Coronary artery (tissue), 2 donors: ENCODE measurements around the gene EN2.
"Not testable (repeated sequence)": the region's sequence is repeated elsewhere in the genome, so short reads cannot be mapped to it uniquely, and the experiment has no call there.

ENCODE experiments used
- DNase-seq: peaks from one replicate; pipeline ENCODE4 v3.0.0-alpha.2; 2017; ENCODE audit warnings: low spot score
- H3K27ac ChIP-seq, 2 donors: fragments of 200-600 bp; sonication (generic); one replicate each; pipeline ENCODE4 v1.5.1; 2016 to 2019
- H3K4me3 ChIP-seq: fragments of 200-600 bp; sonication (generic); 2 replicates; pipeline ENCODE4 v1.5.1; 2016; ENCODE audit warnings: mild to moderate bottlenecking, moderate library complexity
- TF ChIP-seq, protein P1 (sequence below): fragments of 200-600 bp; sonication (generic); IDR thresholded peaks from one replicate; pipeline ENCODE4 v1.5.1; 2019; ENCODE audit warnings: antibody characterized with exemption

The EN2 gene

DNA sequence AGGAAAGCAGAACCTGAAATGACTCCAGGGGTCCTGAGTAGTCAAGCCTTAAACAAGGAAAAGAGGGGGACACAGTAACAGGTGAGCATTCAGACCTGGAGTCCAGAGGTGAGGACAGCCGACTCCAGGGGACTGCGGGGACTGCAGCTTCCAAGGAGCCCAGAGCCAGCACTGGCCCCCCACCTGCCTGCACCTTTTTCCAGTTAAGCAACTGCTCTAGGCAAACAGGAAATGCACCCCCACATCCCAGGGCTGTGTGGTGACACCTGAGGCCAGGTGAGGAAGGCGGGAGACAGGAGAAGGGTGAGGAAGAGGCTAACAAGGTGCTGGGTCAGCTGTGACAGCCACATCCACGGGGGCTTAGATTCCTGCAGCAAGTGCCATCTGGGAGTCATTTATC is 20.1 kb upstream of the EN2 start:
- no peak overlapping the region for H3K4me3 ChIP-seq
- H3K27ac ChIP-seq: no peak overlapping the region
- no peak for DNase-seq
- TF ChIP-seq, protein P1, sequence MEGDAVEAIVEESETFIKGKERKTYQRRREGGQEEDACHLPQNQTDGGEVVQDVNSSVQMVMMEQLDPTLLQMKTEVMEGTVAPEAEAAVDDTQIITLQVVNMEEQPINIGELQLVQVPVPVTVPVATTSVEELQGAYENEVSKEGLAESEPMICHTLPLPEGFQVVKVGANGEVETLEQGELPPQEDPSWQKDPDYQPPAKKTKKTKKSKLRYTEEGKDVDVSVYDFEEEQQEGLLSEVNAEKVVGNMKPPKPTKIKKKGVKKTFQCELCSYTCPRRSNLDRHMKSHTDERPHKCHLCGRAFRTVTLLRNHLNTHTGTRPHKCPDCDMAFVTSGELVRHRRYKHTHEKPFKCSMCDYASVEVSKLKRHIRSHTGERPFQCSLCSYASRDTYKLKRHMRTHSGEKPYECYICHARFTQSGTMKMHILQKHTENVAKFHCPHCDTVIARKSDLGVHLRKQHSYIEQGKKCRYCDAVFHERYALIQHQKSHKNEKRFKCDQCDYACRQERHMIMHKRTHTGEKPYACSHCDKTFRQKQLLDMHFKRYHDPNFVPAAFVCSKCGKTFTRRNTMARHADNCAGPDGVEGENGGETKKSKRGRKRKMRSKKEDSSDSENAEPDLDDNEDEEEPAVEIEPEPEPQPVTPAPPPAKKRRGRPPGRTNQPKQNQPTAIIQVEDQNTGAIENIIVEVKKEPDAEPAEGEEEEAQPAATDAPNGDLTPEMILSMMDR: no peak

DNA sequence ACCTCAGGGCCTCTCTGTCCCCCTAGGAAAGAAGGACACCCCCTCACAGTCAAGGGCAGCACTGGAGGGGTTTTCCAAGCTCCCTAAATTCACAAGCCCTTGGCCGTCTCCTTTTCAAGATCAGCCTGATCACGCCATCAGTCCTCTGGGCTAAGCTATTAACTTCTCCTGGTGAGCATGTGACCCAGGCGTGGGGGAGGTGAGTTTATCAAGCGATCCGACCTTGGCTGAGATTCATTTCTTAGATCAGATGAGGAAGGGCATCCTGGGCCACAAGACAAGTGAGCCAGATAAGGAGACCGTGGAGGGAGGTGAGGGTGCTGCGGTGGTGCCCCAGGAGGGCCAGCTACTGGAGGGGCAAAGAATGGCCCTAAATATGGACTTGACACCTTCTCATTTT is 19.2 kb upstream of the EN2 start:
- DNase-seq: no peak
- TF ChIP-seq, protein P1: no peak
- no peak overlapping the region for H3K4me3 ChIP-seq

DNA sequence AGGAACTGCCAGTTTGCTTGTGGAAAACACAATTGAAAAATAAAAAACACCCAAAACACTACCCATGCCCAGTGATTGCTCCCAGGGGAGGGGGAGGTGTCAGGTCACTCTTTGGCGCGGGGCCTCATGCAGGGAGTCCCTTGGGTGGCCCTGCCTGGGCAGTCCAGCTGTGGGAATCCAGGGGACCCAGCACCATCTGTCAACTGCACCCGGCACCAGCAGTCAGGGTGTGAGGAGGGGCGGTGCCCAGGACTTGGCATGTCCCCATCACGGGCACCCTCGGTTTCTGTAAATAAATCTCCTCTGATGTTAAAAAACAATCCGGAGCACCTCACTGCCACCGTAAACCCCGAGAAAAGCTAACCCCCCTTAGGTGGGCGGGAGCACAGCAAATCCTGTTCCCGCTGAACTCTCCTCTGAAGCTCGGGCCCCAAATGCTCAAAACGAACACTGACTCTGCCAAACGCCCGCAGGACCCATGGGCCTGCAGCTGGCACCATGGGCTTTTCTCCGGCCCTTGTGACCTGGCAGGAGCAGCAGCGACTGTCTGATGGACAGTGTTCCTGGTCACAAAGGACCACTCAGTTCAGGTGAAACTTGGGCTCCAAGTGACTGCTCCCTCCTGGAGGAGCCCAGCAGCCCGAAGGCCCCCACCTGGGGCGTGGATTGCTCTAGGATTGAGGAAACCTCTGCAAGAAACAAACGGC is 18.5 kb upstream of the EN2 start:
- no peak for DNase-seq
- no peak overlapping the region for H3K27ac ChIP-seq
- TF ChIP-seq, protein P1: no peak
- H3K4me3 ChIP-seq: no peak overlapping the region

More for the DNA sequence above, 19.2 kb upstream of the EN2 start:
- no peak overlapping the region for H3K27ac ChIP-seq

DNA sequence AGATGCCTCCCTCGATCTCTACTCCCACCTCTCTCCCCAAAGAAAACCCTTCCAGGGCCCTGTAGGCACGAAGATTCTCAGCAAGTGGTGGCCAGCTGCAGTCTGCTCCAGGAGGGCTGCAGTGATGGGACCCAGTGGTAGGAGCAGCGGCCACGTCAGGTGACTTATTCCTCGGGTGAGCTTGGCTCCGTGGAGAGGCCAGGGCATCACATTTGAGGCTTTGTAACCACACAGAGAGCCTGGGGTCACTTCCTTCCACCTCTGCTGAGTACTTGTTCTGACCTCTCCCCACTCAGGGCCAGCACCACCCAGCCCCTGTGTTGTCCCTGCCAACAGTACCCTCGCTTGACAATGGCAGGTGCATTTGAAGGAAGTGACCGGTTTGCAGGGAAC is 17.9 kb upstream of the EN2 start:
- TF ChIP-seq, protein P1: no peak
- DNase-seq: no peak
- Histone ChIP-seq H3K27ac (no peak overlapping the region), H3K4me3 (no peak overlapping the region)

DNA sequence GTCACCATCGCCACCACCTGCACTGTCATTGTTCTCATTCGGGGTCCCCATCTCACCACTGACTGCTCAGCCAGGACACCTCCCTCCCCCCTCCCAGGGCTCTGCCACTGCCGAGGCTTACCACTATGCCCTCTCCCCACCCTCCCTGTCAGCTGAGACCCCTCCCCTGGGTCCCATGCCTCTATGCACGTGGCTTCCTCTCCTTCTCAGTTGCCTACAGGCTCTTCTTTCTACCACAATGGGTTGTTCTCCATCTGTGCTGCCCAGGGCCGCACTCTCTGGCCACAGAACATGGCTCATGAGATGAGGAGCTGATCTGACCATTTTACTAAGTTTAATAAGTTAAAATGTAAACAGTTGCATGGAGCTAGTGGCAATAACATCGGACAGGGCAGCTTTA is 16.1 kb upstream of the EN2 start:
- no peak overlapping the region for H3K27ac ChIP-seq
- DNase-seq: no peak
- TF ChIP-seq, protein P1: no peak
- H3K4me3 ChIP-seq: no peak overlapping the region

DNA sequence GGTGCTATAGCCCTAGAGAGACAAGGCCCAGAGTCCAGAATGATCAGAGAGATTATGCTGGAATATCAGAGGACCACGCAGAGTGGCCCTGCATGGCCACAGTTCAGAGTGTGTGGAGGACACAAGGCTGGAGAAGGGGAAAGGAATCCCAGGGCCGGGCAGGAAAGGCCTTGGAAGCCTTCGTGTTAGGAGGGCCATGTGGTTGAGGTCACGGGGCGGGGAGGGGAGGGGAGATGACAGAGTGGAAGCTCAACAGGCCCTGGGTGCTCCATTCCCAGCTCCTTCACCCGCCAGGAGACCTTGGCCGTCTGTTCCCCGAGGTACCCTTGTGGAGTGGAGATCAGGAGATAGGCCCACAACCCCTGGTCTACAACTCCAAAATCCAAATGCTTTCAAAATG is 13.2 kb upstream of the EN2 start:
- Histone ChIP-seq H3K27ac (no peak overlapping the region), H3K4me3 (no peak overlapping the region)
- DNase-seq: no peak
- TF ChIP-seq, protein P1: no peak

DNA sequence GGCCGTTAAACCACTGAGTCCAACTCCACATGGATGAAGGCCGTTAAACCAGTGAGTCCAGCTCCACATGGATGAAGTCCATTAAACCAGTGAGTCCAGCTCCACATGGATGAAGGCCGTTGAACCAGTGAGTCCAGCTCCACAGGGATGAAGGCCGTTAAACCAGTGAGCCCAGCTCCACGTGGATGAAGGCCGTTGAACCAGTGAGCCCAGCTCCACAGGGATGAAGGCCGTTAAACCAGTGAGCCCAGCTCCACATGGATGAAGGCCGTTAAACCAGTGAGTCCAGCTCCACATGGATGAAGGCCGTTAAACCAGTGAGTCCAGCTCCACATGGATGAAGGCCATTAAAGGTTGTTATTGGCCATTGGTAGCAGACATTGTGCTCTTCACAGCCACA is 12.3 kb upstream of the EN2 start:
- H3K4me3 ChIP-seq, DNase-seq, H3K27ac ChIP-seq: not testable (repeated sequence)

DNA sequence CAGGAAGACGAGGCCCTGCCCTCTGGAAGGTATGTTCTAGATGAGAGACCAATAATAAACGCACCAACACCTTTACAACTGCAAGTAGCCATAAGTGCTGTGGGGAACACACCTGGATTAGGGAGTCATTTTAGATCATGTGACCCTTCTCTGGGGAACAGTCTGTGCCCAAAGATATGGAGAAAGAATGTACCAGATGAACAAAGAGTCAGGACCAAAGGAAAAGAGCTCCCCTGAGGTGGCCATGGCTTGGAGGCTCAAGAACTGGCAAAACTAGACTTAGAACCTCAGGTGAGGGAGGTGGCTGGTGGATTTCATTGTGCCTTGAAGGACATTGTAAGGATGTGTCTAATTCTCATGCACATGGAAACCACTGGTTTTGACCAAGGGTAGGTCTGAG is 10.3 kb upstream of the EN2 start:
- no peak for DNase-seq
- TF ChIP-seq, protein P1: no peak

More for the DNA sequence above, 10.3 kb upstream of the EN2 start:
- no peak overlapping the region for H3K4me3 ChIP-seq
- H3K27ac ChIP-seq: no peak overlapping the region
